HG02973 (cell line): ENCODE data around the gene HOXA4.

Experiments used
- ATAC-seq: cut with Tn5 transposase; IDR thresholded peaks from one replicate; pipeline ENCODE4 v1.9.1; 2021; ENCODE audit warnings: moderate library complexity; ENCODE audit not compliant: unreplicated experiment

HOXA4 gene

GRCh38 chr7:27095050-27095896, 35.3 kb downstream of the HOXA4 start:
- ATAC-seq, result peak; percentile 9

- ATAC-seq, result no peak
These were observed 36.1 kb downstream of the HOXA4 start for GRCh38 chr7:27094304-27095049.

- no peak for ATAC-seq
These were observed 37.2 kb downstream of the HOXA4 start for GRCh38 chr7:27093184-27093895.

GRCh38 chr7:27092819-27093110, 37.8 kb downstream of the HOXA4 start:
- ATAC-seq, result no peak

GRCh38 chr7:27091941-27092818, 38.4 kb downstream of the HOXA4 start:
- no peak for ATAC-seq

GRCh38 chr7:27091105-27091504, 39.5 kb downstream of the HOXA4 start:
- no peak for ATAC-seq

- no peak for ATAC-seq
These were observed 42.3 kb downstream of the HOXA4 start for GRCh38 chr7:27088002-27088922.

- ATAC-seq, result no peak
These were observed 46.9 kb downstream of the HOXA4 start for GRCh38 chr7:27083646-27084045.

- ATAC-seq, result no peak
These were observed 48.4 kb downstream of the HOXA4 start for GRCh38 chr7:27082171-27082570.

GRCh38 chr7:27080844-27081436, 49.6 kb downstream of the HOXA4 start:
- ATAC-seq, result no peak

- no peak for ATAC-seq
These were observed 51.2 kb downstream of the HOXA4 start for GRCh38 chr7:27079234-27079975.

GRCh38 chr7:27078616-27079233, 51.8 kb downstream of the HOXA4 start:
- ATAC-seq, result no peak
